HL-60 (cell line): ENCODE measurements around the gene RIC8B.

Source experiments
- DNase-seq, 2 experiments: peaks; one replicate each; pipeline ENCODE4 v3.0.0-alpha.2; 2010 to 2020; ENCODE audit warnings: low read depth in 1 of 2, low spot score in 1 of 2
- H3K27ac ChIP-seq: fragments of 250-450 bp; sonication (Bioruptor Pico); replicated peaks from 2 replicates; pipeline ENCODE4 v1.5.1; 2020; ENCODE audit warnings: mild to moderate bottlenecking, moderate library complexity
- H3K27me3 ChIP-seq: fragments of 250-450 bp; sonication (Bioruptor Pico); 2 replicates; pipeline ENCODE4 v1.5.1; 2021; ENCODE audit warnings: mild to moderate bottlenecking, moderate library complexity; ENCODE audit not compliant: insufficient read depth, poor library complexity, severe bottlenecking
- H3K4me3 ChIP-seq: replicated peaks from 2 replicates; pipeline ENCODE4 v1.5.1; 2011; ENCODE audit warnings: mild to moderate bottlenecking, control low read depth, low read length; ENCODE audit not compliant: insufficient read depth
- GABPA ChIP-seq: IDR thresholded peaks from 2 replicates; pipeline ENCODE4 v1.6.1; 2012; ENCODE audit warnings: low read depth
- POLR2AphosphoS5 ChIP-seq: IDR thresholded peaks from 2 replicates; pipeline ENCODE4 v1.6.1; 2012; ENCODE audit warnings: low read depth
- SPI1 ChIP-seq: IDR thresholded peaks from 2 replicates; pipeline ENCODE4 v1.6.1; 2012; ENCODE audit warnings: low read depth, mild to moderate bottlenecking, borderline replicate concordance
- TF ChIP-seq, protein P1 (sequence below): IDR thresholded peaks from one replicate; pipeline ENCODE4 v1.5.1; 2011; ENCODE audit warnings: low read length, control low read depth, inconsistent platforms; ENCODE audit not compliant: insufficient read depth
- TF ChIP-seq, protein P2 (sequence below): IDR thresholded peaks from 2 replicates; pipeline ENCODE4 v1.6.1; 2012; ENCODE audit warnings: low read depth; ENCODE audit not compliant: insufficient replicate concordance

RIC8B gene

GRCh38 chr12:106831699-106832098 is 57.2 kb downstream of the RIC8B start:
- no peak overlapping the region for H3K27ac ChIP-seq
- H3K4me3 ChIP-seq, result no peak overlapping the region
- no peak for DNase-seq
- TF ChIP-seq, protein P1, sequence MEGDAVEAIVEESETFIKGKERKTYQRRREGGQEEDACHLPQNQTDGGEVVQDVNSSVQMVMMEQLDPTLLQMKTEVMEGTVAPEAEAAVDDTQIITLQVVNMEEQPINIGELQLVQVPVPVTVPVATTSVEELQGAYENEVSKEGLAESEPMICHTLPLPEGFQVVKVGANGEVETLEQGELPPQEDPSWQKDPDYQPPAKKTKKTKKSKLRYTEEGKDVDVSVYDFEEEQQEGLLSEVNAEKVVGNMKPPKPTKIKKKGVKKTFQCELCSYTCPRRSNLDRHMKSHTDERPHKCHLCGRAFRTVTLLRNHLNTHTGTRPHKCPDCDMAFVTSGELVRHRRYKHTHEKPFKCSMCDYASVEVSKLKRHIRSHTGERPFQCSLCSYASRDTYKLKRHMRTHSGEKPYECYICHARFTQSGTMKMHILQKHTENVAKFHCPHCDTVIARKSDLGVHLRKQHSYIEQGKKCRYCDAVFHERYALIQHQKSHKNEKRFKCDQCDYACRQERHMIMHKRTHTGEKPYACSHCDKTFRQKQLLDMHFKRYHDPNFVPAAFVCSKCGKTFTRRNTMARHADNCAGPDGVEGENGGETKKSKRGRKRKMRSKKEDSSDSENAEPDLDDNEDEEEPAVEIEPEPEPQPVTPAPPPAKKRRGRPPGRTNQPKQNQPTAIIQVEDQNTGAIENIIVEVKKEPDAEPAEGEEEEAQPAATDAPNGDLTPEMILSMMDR, result no peak
- TF ChIP-seq POLR2AphosphoS5, result no peak
- no peak for TF ChIP-seq GABPA
- no peak for TF ChIP-seq SPI1
- TF ChIP-seq, protein P2, sequence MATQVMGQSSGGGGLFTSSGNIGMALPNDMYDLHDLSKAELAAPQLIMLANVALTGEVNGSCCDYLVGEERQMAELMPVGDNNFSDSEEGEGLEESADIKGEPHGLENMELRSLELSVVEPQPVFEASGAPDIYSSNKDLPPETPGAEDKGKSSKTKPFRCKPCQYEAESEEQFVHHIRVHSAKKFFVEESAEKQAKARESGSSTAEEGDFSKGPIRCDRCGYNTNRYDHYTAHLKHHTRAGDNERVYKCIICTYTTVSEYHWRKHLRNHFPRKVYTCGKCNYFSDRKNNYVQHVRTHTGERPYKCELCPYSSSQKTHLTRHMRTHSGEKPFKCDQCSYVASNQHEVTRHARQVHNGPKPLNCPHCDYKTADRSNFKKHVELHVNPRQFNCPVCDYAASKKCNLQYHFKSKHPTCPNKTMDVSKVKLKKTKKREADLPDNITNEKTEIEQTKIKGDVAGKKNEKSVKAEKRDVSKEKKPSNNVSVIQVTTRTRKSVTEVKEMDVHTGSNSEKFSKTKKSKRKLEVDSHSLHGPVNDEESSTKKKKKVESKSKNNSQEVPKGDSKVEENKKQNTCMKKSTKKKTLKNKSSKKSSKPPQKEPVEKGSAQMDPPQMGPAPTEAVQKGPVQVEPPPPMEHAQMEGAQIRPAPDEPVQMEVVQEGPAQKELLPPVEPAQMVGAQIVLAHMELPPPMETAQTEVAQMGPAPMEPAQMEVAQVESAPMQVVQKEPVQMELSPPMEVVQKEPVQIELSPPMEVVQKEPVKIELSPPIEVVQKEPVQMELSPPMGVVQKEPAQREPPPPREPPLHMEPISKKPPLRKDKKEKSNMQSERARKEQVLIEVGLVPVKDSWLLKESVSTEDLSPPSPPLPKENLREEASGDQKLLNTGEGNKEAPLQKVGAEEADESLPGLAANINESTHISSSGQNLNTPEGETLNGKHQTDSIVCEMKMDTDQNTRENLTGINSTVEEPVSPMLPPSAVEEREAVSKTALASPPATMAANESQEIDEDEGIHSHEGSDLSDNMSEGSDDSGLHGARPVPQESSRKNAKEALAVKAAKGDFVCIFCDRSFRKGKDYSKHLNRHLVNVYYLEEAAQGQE, result no peak
- no peaks in the 10 kb centered on the region for H3K27me3 ChIP-seq

- no peaks in the 10 kb centered on the region for H3K27me3 ChIP-seq
- TF ChIP-seq, protein P2, result no peak
- TF ChIP-seq SPI1 (no peak), POLR2AphosphoS5 (no peak)
- no peak for DNase-seq
- no peak overlapping the region for H3K4me3 ChIP-seq
- no peak overlapping the region for H3K27ac ChIP-seq
Observed at GRCh38 chr12:106837782-106838181, 63.3 kb downstream of the RIC8B start.

- Histone ChIP-seq H3K4me3 (no peak overlapping the region), H3K27me3 (no peaks in the 10 kb centered on the region), H3K27ac (no peak overlapping the region)
- DNase-seq, result no peak
- TF ChIP-seq SPI1 (no peak), POLR2AphosphoS5 (no peak), GABPA (no peak)
- TF ChIP-seq, protein P2, result no peak
- TF ChIP-seq, protein P1, result no peak
Observed at GRCh38 chr12:106839333-106839732, 64.9 kb downstream of the RIC8B start.

DNA sequence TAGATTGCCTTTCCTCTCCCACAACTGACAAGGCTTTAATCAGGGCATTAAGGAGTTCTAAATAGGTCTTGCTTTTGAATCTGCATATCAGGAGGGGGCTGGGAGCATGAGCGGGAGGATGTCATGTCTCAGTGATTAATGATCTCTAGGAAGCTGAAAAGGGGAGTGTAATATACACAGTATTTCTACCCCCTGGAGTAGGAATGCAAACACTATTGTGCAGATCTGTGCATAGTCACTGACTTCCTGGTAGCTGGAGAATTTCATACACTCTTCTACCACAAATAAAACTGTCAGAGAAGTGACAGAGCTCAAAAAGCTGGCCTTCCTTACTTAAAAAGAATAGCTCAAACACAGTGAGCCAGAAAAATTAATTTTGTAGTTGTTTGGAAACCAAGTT is 65.8 kb downstream of the RIC8B start:
- TF ChIP-seq GABPA, result no peak
- TF ChIP-seq SPI1, result no peak
- TF ChIP-seq POLR2AphosphoS5, result no peak
- TF ChIP-seq, protein P1, result no peak
- TF ChIP-seq, protein P2, result no peak
- no peak overlapping the region for H3K27ac ChIP-seq
- no peak overlapping the region for H3K4me3 ChIP-seq
- H3K27me3 ChIP-seq, result no peaks in the 10 kb centered on the region
- no peak for DNase-seq
